Muscle layer of duodenum (tissue), 2 donors: ENCODE data around the gene SMIM24.

ENCODE experiments used
- H3K27ac ChIP-seq: one replicate; pipeline ENCODE4 v1.7.0; 2013; ENCODE audit warnings: mild to moderate bottlenecking, low read length
- H3K27me3 ChIP-seq: one replicate; pipeline ENCODE4 v1.7.0; 2013; ENCODE audit warnings: low read depth, mild to moderate bottlenecking, control low read depth, low read length
- H3K36me3 ChIP-seq, 2 donors: one replicate each; pipeline ENCODE4 v1.7.0; 2013; ENCODE audit warnings: low read length in 2 of 2, control low read depth in 1 of 2, mild to moderate bottlenecking in 1 of 2; ENCODE audit not compliant: insufficient read depth in 2 of 2, control insufficient read depth in 1 of 2
- H3K4me1 ChIP-seq, 2 donors: one replicate each; pipeline ENCODE4 v1.7.0; 2013; ENCODE audit warnings: low read length in 2 of 2, mild to moderate bottlenecking in 2 of 2, control low read depth in 1 of 2, moderate library complexity in 1 of 2; ENCODE audit not compliant: insufficient read depth in 2 of 2, control insufficient read depth in 1 of 2
- H3K4me3 ChIP-seq, 2 donors: one replicate each; pipeline ENCODE4 v1.7.0; 2013; ENCODE audit warnings: low read length in 2 of 2, low read depth in 1 of 2, mild to moderate bottlenecking in 1 of 2
- H3K9me3 ChIP-seq, 2 donors: one replicate each; pipeline ENCODE4 v1.7.0; 2013; ENCODE audit warnings: low read length in 2 of 2, control low read depth in 1 of 2, mild to moderate bottlenecking in 1 of 2; ENCODE audit not compliant: control insufficient read depth in 1 of 2
- donor health status: healthy.

The SMIM24 gene

DNA sequence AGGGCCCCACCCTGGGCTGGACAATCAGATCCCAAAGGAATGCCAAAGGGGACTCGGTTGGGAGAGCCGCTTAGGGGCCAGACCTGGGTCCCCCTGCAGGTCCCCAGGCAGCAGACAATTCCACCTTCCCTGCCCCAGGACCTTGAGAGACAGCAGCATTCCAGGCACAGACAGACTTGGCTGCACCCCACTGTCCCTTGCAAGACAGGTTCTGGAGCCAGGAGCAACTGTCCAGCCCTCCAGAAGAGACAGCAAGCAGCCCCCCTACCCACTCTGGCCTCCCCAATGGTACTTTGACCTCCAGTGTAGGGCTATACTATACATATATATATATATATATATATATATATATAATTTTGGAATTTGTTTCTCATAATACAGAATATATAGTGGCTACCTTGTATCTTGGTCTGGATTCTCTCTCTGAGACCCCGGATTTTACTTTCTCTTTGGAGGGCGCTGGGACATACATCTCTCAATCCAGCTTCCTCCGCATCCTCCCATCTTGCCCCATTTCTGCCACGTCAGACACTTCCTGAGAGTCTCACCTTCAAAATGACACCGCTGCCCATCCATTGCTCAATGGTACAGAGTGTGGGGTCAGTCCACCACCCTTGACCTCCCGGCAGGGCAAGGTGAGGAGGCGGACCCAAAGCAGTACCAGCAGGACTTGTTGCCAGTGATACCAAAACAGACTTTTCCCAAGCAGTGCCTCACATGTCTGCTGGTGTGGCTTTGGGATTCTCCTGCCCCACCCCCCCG, 12.7 kb downstream of the SMIM24 start:
- peaks cover 0 to 30% of the 10 kb centered on the region in 2 donors for H3K4me1 ChIP-seq
- H3K4me3 ChIP-seq, result no peak overlapping the region
- H3K27ac ChIP-seq, result no peak overlapping the region

DNA sequence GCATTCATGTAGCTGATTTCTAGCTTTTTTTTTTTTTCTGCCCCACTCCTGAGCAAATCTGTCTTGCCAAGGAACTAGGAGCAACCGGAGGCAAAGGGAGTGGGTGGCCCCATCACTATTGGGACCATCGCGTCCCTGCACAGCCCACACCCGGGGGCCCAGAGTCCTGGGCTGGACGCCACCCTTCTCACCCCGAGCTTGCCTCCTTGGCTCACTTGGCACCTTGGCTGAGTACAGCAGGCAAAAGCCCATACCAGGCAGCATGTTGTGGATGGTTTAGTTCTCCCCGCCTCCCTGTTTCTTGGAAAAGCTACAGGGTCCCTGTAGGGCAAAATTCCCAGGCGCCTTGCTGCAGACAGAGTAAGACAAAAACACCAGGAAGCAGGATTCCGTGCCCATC, 13.7 kb downstream of the SMIM24 start:
- peaks cover 0 to 10% of the 10 kb centered on the region in 2 donors for H3K36me3 ChIP-seq
- H3K27ac ChIP-seq, result no peak overlapping the region
- H3K4me3 ChIP-seq, result no peak overlapping the region
- no peaks in the 10 kb centered on the region for H3K9me3 ChIP-seq
- H3K4me1 ChIP-seq, result peaks cover 0 to 21% of the 10 kb centered on the region in 2 donors
- no peaks in the 10 kb centered on the region for H3K27me3 ChIP-seq

More for the DNA sequence above, 12.7 kb downstream of the SMIM24 start:
- Histone ChIP-seq H3K9me3 (no peaks in the 10 kb centered on the region), H3K27me3 (no peaks in the 10 kb centered on the region), H3K36me3 (peaks cover 0 to 6% of the 10 kb centered on the region in 2 donors)

DNA sequence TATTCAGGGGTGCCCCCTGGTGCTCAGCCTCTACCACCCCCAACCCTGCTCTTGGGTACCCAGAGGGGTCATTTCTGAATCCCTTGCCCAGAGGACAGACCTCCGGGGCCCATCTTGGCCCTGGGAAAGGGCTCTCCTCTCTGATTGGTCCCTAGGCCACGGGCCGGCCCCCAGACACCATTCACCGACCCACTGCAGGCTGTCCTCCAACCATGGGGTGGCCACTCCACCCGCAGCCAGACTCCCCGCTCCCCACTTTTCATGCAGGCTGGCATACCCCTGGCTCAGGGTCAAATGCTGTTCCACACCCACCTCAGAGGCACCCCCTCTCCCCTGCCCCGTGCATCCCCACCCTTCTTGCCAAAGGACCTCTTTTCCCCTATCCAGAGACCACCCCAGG, 14.8 kb downstream of the SMIM24 start:
- Histone ChIP-seq H3K4me1 (peaks cover 0 to 18% of the 10 kb centered on the region in 2 donors), H3K4me3 (no peak overlapping the region), H3K36me3 (peaks cover 0 to 10% of the 10 kb centered on the region in 2 donors), H3K27ac (no peak overlapping the region), H3K9me3 (no peaks in the 10 kb centered on the region), H3K27me3 (no peaks in the 10 kb centered on the region)

DNA sequence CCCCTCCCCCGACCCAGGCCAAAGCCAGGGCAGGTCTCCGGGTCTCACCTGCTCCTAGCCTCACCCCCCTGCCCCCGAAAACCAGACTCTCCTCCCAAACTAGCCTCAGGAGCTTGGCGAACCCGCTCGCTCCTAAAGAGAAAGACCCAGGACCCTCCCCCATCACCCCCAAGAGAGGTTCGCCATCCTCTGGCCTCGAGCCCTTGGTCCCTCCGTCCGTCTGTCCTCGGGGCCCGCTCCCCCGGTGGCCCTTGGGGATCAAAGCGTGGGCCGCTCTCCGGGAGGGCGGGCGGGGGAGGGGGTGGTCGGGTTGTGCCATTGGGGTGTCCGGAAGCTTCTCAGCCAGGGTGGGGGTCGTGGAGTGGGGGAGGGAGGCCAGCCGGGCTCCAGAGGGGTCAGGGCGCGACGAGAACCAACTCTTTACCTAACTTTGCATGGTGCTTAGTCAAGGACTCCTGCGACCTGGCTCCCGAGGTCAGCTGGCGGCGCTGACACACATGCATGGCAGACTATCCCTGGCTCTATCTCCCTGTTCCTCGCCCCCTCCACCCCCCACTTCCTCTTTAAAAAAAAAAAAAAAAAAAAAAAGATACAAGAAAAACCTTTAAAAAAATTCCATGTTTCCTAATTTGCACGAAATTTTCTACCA, 15.6 kb downstream of the SMIM24 start:
- Histone ChIP-seq H3K27me3 (no peaks in the 10 kb centered on the region), H3K4me1 (peaks cover 0 to 24% of the 10 kb centered on the region in 2 donors), H3K36me3 (peaks cover 0 to 18% of the 10 kb centered on the region in 2 donors), H3K4me3 (no peak overlapping the region), H3K27ac (no peak overlapping the region), H3K9me3 (no peaks in the 10 kb centered on the region)

DNA sequence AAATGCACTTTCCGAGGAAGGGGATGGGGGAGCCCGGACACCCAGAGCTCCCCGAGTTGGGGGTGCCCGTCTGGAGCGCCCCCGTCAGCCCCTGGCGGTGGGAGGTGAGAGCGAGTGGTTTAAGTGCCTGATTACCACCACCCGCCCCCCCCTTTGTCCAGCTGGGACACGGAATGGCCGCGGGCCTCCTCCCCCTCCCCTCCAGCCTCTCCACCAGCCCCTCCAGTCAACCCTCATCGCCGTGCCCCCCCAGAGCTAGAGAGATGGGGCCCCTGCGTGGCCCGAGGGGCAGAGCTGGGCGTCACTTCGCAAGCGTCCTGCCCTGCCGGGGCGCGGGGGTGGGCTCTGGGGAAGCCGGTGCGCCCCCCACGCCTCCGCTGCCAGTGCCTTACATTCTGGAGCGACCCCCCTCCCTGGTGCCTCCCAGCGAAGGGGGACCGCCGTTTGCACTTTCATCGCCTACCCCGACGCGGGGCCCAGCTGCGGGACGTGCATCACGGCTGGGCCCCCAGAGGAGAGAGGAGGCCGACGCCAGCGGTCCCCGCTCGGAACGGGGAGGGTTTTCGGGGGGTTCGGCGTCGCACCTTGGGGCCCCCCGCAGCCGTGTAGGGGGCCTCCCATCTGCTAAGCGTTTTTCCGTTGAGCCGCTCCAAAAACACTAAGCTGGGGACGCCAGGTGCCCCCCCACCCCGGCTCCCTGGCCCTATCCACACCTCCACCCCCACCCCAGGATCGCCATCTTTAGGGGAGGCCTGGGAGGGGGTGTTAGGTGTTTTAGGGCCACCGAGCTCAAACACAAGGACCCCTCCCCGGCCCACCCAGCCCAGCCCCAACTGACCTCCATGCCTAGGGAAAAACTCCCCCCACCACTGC, 16.4 kb downstream of the SMIM24 start:
- no peak overlapping the region for H3K27ac ChIP-seq
- no peak overlapping the region for H3K4me3 ChIP-seq
- no peaks in the 10 kb centered on the region for H3K9me3 ChIP-seq
- H3K36me3 ChIP-seq, result peaks cover 0 to 19% of the 10 kb centered on the region in 2 donors
- H3K27me3 ChIP-seq, result no peaks in the 10 kb centered on the region
- H3K4me1 ChIP-seq, result peaks cover 0 to 31% of the 10 kb centered on the region in 2 donors

DNA sequence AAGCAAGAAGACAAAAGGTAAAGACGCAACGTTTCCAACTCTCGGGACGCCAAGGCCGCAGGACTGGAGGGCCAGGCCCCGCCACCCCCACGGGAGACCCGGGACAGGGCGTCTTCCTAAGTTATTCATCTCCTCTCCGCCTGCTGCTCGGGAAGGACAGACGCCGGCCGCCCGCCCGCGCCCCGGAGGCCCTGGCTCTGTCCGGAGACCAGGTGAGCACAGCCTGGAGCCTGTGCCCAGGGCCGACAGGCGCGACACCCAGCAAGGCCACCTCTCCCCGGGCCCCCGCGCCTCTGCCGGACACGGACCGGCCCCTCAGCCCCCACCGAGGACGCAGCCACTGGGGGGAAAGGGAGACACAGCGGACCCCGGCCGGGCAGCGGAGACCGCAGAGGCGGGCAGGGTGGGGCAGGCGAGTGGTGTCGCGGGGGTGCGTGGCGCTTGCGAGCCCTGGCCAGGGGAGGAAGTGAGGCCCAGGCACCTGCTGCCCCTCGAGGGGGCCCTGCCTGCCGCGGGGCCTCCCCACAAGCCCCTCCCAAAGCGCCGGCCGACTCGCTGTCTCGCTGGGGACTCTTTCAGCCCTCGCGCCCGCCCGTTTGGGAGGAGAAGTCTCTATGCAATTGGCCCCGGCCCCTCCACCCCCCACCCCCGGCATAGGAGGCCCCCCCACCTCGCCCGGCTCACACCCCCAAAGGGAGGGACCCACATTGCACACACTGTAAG, 17.2 kb downstream of the SMIM24 start:
- Histone ChIP-seq H3K27ac (no peak overlapping the region), H3K36me3 (peaks cover 0 to 19% of the 10 kb centered on the region in 2 donors), H3K4me3 (no peak overlapping the region), H3K27me3 (no peaks in the 10 kb centered on the region), H3K9me3 (no peaks in the 10 kb centered on the region), H3K4me1 (peaks cover 4 to 39% of the 10 kb centered on the region in 2 donors)

DNA sequence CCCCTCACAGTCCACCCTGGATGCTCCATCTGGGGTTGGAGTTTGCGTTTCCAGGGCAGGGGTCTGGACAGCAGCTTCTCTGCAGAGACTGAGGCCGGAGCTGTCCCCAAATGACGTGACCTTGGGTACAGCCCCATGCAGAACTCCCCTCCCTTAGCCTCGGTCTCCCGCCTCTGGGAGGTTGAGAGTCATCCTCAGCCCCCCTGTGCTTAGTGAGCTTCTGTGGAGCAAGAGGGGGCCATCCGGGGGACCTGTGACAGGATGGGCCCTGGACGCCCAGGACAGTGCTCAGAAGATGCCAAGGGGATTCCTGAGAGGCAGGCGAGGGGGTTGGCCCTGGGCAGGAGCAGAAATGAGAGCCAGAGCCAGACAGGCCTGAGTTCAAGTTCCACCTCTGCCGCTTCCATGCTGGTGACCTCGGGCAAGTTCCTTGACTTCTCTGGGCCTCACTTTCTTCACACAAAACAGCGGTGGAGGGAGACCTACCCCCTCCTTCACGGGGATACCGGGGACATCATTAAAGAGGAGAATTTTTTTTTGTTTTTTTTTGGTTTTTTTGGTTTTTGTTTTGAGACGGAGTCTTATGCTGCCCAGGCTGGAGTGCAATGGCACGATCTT, 20.3 kb downstream of the SMIM24 start:
- Histone ChIP-seq H3K4me3 (no peak overlapping the region), H3K9me3 (no peaks in the 10 kb centered on the region), H3K36me3 (peaks cover 5 to 43% of the 10 kb centered on the region in 2 donors), H3K27ac (peak overlapping the region; percentile 36), H3K4me1 (peaks cover 4 to 48% of the 10 kb centered on the region in 2 donors), H3K27me3 (no peaks in the 10 kb centered on the region)

DNA sequence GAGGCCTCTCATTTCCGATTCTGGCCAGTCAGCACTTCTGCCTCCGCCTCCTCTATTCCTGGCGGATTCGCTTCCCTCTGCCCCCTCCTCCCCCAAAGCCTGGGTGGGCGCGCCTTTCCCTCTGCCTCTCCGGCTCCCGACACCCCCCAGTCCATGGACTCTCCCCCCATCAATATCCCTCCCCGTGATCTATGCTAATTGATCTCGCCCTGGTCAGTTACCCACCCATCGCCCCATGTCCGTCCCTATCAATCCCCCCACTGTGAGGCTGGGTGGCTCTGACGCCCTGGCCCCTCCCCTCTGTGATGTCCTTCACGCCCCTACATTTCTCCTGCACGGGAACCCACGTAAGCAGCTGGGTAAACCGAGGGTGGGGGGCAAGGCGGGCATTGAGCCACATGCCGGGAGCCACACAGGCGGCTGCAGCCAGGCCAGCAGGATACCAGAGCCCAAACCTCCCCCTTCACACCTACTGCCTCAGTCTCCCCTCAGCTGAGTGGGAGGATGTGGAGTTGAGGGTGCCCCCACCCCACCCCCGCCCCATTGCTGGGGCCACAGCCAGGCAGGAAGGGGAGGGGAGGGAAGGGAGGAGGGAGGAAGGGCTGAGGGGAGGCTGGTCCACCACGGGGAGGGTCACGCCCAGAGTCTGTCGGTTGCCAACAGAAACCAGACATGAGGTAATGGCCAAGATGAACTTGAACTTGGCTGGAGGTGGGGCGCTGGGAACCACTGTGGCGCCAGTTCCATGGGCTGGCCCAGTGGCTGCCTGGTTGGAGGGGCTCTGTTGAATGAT, 21.0 kb downstream of the SMIM24 start:
- Histone ChIP-seq H3K4me3 (peak overlapping the region in 1 of 2 donors; percentile 12), H3K4me1 (peaks cover 4 to 48% of the 10 kb centered on the region in 2 donors), H3K27me3 (no peaks in the 10 kb centered on the region), H3K9me3 (no peaks in the 10 kb centered on the region), H3K36me3 (peaks cover 13 to 51% of the 10 kb centered on the region in 2 donors), H3K27ac (peak overlapping the region; percentile 65)

DNA sequence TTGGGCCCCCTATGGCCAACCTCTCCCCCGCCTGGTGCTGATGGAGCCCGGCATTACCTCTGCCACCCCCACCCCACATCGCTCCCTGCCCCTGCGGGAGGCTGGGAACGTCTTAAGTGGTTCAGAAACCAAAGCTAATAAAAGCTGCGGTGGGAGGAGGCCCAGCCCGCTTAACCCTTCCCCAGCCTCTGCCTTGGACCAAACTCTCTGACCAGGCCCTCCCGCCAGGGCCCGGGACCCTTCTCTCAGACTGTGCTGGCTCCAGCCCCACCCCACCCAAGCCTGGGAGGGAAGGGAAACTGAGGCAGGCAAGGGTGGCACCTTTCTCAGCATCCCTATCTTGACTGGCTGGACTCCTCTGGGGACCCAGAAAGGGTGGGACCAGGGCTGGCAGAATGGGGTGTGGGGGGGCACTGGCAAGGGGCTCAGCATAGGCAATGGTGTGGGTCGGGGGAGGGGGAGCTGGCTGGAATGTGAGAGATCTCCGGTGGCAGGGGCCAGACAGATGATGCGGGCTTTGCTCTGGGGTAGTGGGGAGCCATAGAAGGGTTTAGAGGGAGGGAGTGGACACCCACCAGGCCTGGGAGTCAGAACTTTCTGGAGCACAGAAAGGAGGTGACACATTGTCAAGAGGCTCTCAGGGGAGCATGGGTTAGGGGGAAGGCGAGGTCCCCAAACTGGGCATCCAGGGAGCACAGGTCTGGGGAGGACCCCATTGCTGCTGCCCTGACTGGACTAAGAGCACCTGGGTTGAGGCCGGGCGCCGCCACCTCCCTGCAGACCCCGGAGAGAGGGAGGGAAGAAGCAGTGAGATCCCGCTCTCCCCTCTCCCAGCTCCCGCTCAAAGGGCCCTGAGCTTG, 21.9 kb downstream of the SMIM24 start:
- Histone ChIP-seq H3K27me3 (no peaks in the 10 kb centered on the region), H3K36me3 (peaks cover 14 to 59% of the 10 kb centered on the region in 2 donors), H3K4me1 (peaks cover 4 to 48% of the 10 kb centered on the region in 2 donors), H3K9me3 (no peaks in the 10 kb centered on the region), H3K27ac (peak overlapping the region; percentile 65), H3K4me3 (peak overlapping the region in 1 of 2 donors; percentile 12)
